ENCODE measurements around the gene GBE1. TPM values are rescaled to one million over a fixed set of nuclear protein-coding genes. Genes with fewer than 3 reads are reported as not detected.
A peak's percentile ranks its signal among the peaks of the same experiment; 100 is the strongest.
"Not testable (repeated sequence)": the region's sequence is repeated elsewhere in the genome, so short reads cannot be mapped to it uniquely, and the experiment has no call there.

Gene GBE1
- total RNA-seq, 4 donors from 2014 or later = 15.8 to 28.6 (median 20.5) TPM

- Histone ChIP-seq H3K36me3 (no peaks in the 10 kb centered on the region), H3K27ac (no peak overlapping the region), H3K4me1 (peaks cover 23% of the 10 kb centered on the region), H3K9me3 (no peaks in the 10 kb centered on the region), H3K27me3 (no peaks in the 10 kb centered on the region), H3K4me3 (no peak overlapping the region)
- TF ChIP-seq EP300 (IDR thresholded peaks at IDR 0.05) = no peak
- TF ChIP-seq POLR2AphosphoS5 (IDR thresholded peaks at IDR 0.05) = no peak
- no peak for TF ChIP-seq POLR2A (IDR thresholded peaks at IDR 0.05)
- TF ChIP-seq CTCF (IDR thresholded peaks at IDR 0.05) = no peak
- WGBS = 87% methylated on average over 7 of the region's 7 CpGs
- no peak for DNase-seq (ENCODE audit: low spot score in 2 of 2)
These were observed 2.6 kb upstream of the GBE1 start for GRCh38 chr3:81764002-81764401.

GRCh38 chr3:81763001-81763400 lies 1.6 kb upstream of the GBE1 start:
- DNase-seq (ENCODE audit: low spot score in 2 of 2) = no peak
- Histone ChIP-seq H3K36me3 (no peaks in the 10 kb centered on the region), H3K4me3 (no peak overlapping the region), H3K4me1 (peaks cover 33% of the 10 kb centered on the region), H3K27me3 (no peaks in the 10 kb centered on the region), H3K9me3 (no peaks in the 10 kb centered on the region), H3K27ac (no peak overlapping the region)
- 70% methylated on average over 4 of the region's 4 CpGs for WGBS
- TF ChIP-seq POLR2A (IDR thresholded peaks at IDR 0.05) = no peak
- TF ChIP-seq POLR2AphosphoS5 (IDR thresholded peaks at IDR 0.05) = no peak
- no peak for TF ChIP-seq CTCF (IDR thresholded peaks at IDR 0.05)

DNA sequence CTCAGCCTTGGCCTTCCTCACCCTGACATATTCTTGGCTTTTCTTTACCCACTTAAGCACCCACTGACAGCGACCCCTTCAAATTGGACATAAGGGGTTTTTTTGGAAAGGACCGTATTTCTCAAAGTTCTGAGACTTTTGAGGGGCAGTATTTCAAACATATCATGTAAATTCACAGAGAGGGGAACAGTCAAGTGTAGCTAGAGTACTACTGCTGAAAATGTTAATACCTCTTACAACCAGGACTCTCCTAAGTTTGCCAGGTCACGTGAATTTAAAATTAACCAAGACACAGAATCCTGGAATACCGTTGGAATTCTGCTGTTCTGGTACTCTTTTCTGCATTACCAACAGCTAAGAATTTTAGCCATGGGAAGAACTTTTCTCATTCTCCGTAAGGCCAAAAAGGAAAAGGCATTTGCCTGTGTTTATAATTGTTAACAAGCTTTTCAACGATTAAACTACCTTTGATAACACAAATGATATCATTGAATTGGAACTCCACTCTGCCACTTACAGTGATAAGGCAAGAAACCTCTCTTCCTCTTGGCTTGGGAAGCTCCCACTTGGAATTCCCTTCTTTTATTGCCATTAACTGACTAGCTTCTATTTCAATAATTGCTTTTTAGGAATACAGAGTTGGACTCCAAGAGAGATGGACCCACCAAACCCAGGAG lies 597 bp upstream of the GBE1 start:
- H3K4me3 ChIP-seq = peak overlapping the region; percentile 64
- peaks cover 39% of the 10 kb centered on the region for H3K4me1 ChIP-seq
- no peaks in the 10 kb centered on the region for H3K9me3 ChIP-seq
- 20% methylated on average over 6 of the region's 6 CpGs for WGBS
- H3K27ac ChIP-seq = peak overlapping the region; percentile 97
- no peak for DNase-seq (ENCODE audit: low spot score in 2 of 2)
- no peak for TF ChIP-seq EP300 (IDR thresholded peaks at IDR 0.05)
- no peak for TF ChIP-seq POLR2AphosphoS5 (IDR thresholded peaks at IDR 0.05)
- TF ChIP-seq POLR2A (IDR thresholded peaks at IDR 0.05) = no peak
- no peaks in the 10 kb centered on the region for H3K36me3 ChIP-seq
- no peaks in the 10 kb centered on the region for H3K27me3 ChIP-seq

DNA sequence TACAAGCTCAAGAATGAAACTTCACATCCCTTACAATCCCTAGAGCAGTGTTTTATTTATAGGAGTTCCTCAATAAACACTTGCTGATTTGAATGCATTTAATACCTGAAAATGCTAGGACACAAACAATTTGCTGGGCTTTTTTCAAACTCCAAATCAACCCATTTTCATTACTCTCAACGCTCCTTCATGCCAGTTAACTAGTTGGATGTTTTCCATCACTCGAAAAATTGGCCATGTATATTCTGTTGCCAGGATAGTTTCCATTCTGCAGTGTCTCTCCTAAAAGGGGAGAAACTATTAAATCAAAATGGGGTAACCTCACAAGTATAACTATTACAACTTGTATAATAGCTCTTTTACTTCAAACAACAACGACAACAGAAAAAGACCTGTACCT lies 1.2 kb downstream of the GBE1 start:
- Histone ChIP-seq H3K27me3 (no peaks in the 10 kb centered on the region), H3K27ac (peak overlapping the region; percentile 97), H3K9me3 (no peaks in the 10 kb centered on the region), H3K4me1 (peaks cover 41% of the 10 kb centered on the region), H3K4me3 (peak overlapping the region; percentile 64), H3K36me3 (no peaks in the 10 kb centered on the region)
- no peak for DNase-seq (ENCODE audit: low spot score in 2 of 2)
- WGBS = 27% methylated on average over 3 of the region's 3 CpGs
- no peak for TF ChIP-seq EP300 (IDR thresholded peaks at IDR 0.05)
- no peak for TF ChIP-seq POLR2A (IDR thresholded peaks at IDR 0.05)
- no peak for TF ChIP-seq POLR2AphosphoS5 (IDR thresholded peaks at IDR 0.05)

- not testable (repeated sequence) for H3K4me3 ChIP-seq; DNase-seq (ENCODE audit: low spot score in 2 of 2); H3K27me3 ChIP-seq; H3K9me3 ChIP-seq; H3K36me3 ChIP-seq
- Histone ChIP-seq H3K4me1 (peaks cover 41% of the 10 kb centered on the region), H3K27ac (peak overlapping the region; percentile 97)
- whole genome bisulfite sequencing = 97% methylated on average over 4 of the region's 4 CpGs
These were observed 2.7 kb downstream of the GBE1 start for GRCh38 chr3:81758771-81759170.

GRCh38 chr3:81758275-81758674 lies 3.2 kb downstream of the GBE1 start:
- H3K4me1 ChIP-seq = peaks cover 41% of the 10 kb centered on the region
- no peaks in the 10 kb centered on the region for H3K36me3 ChIP-seq
- H3K9me3 ChIP-seq = no peaks in the 10 kb centered on the region
- peak overlapping the region; percentile 97 for H3K27ac ChIP-seq
- H3K4me3 ChIP-seq = no peak overlapping the region
- DNase-seq (ENCODE audit: low spot score in 2 of 2) = no peak
- TF ChIP-seq POLR2AphosphoS5 (IDR thresholded peaks at IDR 0.05) = peak in 1 of 3 donors; percentile 28
- no peak for TF ChIP-seq CTCF (IDR thresholded peaks at IDR 0.05)
- 50% methylated on average over 1 of the region's 1 CpG for WGBS
- no peaks in the 10 kb centered on the region for H3K27me3 ChIP-seq

Data from suprapubic skin (tissue), 4 donors.